Karpas-422 (cell line): ENCODE measurements around the gene GRWD1. TPM values are rescaled to one million over a fixed set of nuclear protein-coding genes. Genes with fewer than 3 reads are reported as not detected.

Source experiments
- DNase-seq: peaks from one replicate; pipeline ENCODE4 v3.0.0-alpha.2; 2015
- H2AFZ ChIP-seq: fragments of 200-600 bp; sonication (generic); 2 replicates; pipeline ENCODE4 v1.6.1; 2014; ENCODE audit warnings: antibody characterized with exemption, low read length, mixed read lengths
- H3K27ac ChIP-seq: fragments of 200-600 bp; sonication (generic); 2 replicates; pipeline ENCODE4 v1.5.1; 2014; ENCODE audit warnings: mild to moderate bottlenecking, low read length, moderate library complexity
- H3K27me3 ChIP-seq: fragments of 200-600 bp; sonication (generic); 2 replicates; pipeline ENCODE4 v1.6.1; 2014; ENCODE audit warnings: low read length, mixed read lengths
- H3K36me3 ChIP-seq: fragments of 200-600 bp; sonication (generic); 2 replicates; pipeline ENCODE4 v1.6.1; 2014; ENCODE audit warnings: low read length, mixed read lengths; ENCODE audit not compliant: insufficient read depth
- H3K4me1 ChIP-seq: fragments of 200-600 bp; sonication (generic); 2 replicates; pipeline ENCODE4 v1.6.1; 2014; ENCODE audit warnings: mild to moderate bottlenecking, low read length, mixed read lengths
- H3K4me2 ChIP-seq: fragments of 200-600 bp; sonication (generic); 2 replicates; pipeline ENCODE4 v1.6.1; 2014; ENCODE audit warnings: low read length, low read depth, mild to moderate bottlenecking; ENCODE audit not compliant: poor library complexity, severe bottlenecking
- H3K4me3 ChIP-seq: fragments of 200-600 bp; sonication (generic); 2 replicates; pipeline ENCODE4 v1.5.1; 2014; ENCODE audit warnings: mild to moderate bottlenecking, antibody characterized with exemption, low read length, mixed read lengths
- H3K79me2 ChIP-seq: fragments of 200-600 bp; sonication (generic); 2 replicates; pipeline ENCODE4 v1.6.1; 2014; ENCODE audit warnings: mild to moderate bottlenecking, low read length, mixed read lengths
- H3K9ac ChIP-seq: fragments of 200-600 bp; sonication (generic); 2 replicates; pipeline ENCODE4 v1.6.0; 2014; ENCODE audit warnings: low read length
- H3K9me2 ChIP-seq: fragments of 200-600 bp; sonication (generic), shearing (Covaris generic); replicated peaks from 2 replicates; pipeline ENCODE4 v1.6.0; 2014; ENCODE audit warnings: mild to moderate bottlenecking, low read length, moderate library complexity; ENCODE audit not compliant: insufficient read depth
- H3K9me3 ChIP-seq: fragments of 300-700, 200-600 bp; sonication (generic); 2 replicates; pipeline ENCODE4 v1.6.1; 2014; ENCODE audit warnings: low read length, mixed read lengths
- H4K20me1 ChIP-seq: fragments of 200-600 bp; sonication (generic); 2 replicates; pipeline ENCODE4 v1.6.1; 2014; ENCODE audit warnings: mild to moderate bottlenecking, antibody characterized with exemption, low read length, low read depth; ENCODE audit not compliant: insufficient read depth
- total RNA-seq: library from RNA; depleted of rRNA; stranded (reverse); fragments of >200 nt; shearing (Covaris generic); gene quantifications from 2 replicates; pipeline ENCODE4 v1.2.3, GENCODE V29; 2014; ENCODE audit warnings: low replicate concordance

The GRWD1 gene
- total RNA-seq, 1 experiment from 2014 or later = 15.9 TPM

DNA sequence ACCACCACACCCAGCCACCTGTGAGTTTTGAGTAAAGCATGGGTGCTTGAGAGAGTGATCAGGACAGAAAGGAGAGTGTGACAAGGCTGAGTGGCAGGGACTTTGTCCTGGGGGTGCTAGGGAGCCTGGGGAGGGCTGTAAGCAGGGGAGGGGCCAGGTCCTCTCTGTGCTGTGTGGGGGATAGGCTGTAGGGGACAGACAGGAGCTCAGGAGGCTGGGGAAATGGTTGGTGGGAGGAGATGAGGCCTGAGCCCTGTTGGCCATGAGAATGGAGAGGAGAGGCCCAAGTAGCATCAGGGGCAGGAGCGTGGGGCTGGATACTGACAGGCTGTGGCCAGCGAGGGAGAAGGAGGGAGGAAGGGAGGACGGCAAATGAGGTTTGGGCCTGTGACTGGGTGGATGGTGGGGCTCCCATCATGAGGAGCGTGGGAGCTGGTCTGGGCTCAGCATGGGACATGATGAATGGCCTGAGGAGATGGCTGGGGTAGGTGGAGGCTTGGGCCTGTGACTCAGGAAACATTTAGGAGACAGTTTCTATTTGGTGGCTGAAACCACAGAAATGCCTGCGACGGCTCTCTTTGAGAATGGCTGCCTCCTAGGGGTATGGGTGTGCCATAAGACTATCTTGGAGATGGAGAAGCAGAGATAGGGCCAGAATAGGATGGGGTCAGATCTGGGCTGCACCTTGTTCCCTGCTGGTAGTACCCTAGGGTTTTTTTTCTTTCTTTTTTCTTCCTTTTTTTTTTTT, 27.3 kb upstream of the GRWD1 start:
- no peaks in the 10 kb centered on the region for H3K27me3 ChIP-seq
- H2AFZ ChIP-seq = no peak overlapping the region
- DNase-seq = no peak
- no peak overlapping the region for H3K27ac ChIP-seq
- H3K4me3 ChIP-seq = no peak overlapping the region
- H3K9me3 ChIP-seq = no peaks in the 10 kb centered on the region
- no peak overlapping the region for H3K9ac ChIP-seq
- no peaks in the 10 kb centered on the region for H3K79me2 ChIP-seq
- H3K4me2 ChIP-seq = no peak overlapping the region
- no peaks in the 10 kb centered on the region for H3K4me1 ChIP-seq
- H4K20me1 ChIP-seq = no peaks in the 10 kb centered on the region
- no peaks in the 10 kb centered on the region for H3K9me2 ChIP-seq
- H3K36me3 ChIP-seq = no peaks in the 10 kb centered on the region

DNA sequence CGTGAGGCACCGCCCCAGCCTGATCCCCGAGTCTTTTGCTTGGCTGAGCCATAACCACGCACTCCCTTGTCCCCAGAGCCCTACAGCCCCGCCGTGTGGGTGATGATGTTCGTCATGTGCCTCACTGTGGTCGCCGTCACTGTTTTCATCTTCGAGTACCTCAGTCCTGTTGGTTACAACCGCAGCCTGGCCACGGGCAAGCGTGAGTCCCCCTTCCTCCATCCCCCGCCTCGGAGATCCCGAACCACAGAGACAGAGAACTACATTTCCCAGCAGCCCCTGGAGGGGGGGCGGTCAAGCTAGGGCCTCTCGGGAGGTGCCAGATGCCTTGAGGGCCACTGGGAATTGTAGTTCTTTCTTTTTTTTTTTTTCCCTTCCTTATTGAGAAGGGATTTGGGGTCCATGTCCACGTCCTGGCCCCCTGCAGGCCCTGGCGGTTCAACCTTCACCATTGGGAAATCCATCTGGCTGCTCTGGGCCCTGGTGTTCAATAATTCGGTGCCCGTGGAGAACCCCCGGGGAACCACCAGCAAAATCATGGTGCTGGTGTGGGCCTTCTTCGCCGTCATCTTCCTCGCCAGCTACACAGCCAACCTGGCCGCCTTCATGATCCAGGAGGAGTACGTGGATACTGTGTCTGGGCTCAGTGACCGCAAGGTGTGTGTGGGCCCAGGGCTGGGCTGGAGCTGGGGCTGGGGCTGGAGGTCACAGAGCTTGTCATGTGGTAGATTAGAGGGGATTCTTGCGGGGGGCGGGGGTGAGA, 26.4 kb upstream of the GRWD1 start:
- Histone ChIP-seq H3K27ac (no peak overlapping the region), H3K9me2 (no peaks in the 10 kb centered on the region), H3K4me2 (no peak overlapping the region), H3K79me2 (no peaks in the 10 kb centered on the region), H3K27me3 (no peaks in the 10 kb centered on the region), H3K4me3 (no peak overlapping the region), H3K4me1 (no peaks in the 10 kb centered on the region), H3K9ac (no peak overlapping the region), H3K36me3 (no peaks in the 10 kb centered on the region), H3K9me3 (no peaks in the 10 kb centered on the region), H2AFZ (no peak overlapping the region), H4K20me1 (no peaks in the 10 kb centered on the region)
- DNase-seq = peak; percentile 74

DNA sequence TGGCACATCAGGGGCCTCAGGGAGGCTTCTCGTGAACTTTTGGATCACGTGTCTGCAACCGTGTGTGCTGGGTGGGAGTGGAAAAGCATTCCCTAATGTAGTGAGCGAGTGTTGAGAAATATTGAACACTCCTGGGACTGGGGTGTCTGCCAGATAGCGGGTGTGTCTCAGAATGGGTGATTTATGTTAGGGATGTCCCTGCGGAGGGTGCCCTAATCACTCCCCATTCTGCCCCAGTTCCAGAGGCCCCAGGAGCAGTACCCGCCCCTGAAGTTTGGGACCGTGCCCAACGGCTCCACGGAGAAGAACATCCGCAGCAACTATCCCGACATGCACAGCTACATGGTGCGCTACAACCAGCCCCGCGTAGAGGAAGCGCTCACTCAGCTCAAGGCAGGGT, 24.2 kb upstream of the GRWD1 start:
- Histone ChIP-seq H3K4me1 (peaks cover 5% of the 10 kb centered on the region), H2AFZ (no peak overlapping the region), H3K27me3 (no peaks in the 10 kb centered on the region), H4K20me1 (no peaks in the 10 kb centered on the region), H3K27ac (no peak overlapping the region), H3K9me2 (no peaks in the 10 kb centered on the region), H3K9ac (no peak overlapping the region), H3K9me3 (no peaks in the 10 kb centered on the region), H3K79me2 (no peaks in the 10 kb centered on the region), H3K4me3 (no peak overlapping the region), H3K36me3 (no peaks in the 10 kb centered on the region), H3K4me2 (no peak overlapping the region)
- no peak for DNase-seq

DNA sequence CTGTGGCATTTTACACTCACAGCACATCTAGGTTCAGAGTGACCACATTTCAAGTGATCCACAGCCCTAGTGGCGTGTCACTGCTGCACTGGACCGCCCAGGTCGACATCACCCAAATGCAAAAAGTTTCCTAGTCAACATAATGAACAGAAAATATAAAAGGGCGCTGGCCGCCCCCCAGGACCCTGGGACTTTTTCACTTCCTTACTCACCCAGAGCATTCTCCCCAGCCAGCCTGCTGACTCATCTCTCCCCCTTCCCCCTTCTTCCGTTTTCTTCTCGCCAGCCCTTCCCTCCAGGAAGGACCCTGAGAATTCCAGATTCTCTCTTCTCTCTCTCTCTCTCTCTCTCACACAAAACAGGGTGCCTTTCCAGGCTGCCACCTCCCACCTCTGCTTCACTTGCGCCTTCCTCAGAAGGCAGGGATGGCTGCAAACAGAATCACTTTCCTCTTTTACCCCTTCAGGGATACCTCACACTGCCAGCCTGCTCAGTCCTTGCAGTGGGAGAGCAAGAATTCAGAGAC, 21.0 kb upstream of the GRWD1 start:
- no peaks in the 10 kb centered on the region for H3K36me3 ChIP-seq
- peaks cover 5% of the 10 kb centered on the region for H3K4me1 ChIP-seq
- H3K4me3 ChIP-seq = no peak overlapping the region
- H3K79me2 ChIP-seq = no peaks in the 10 kb centered on the region
- H3K4me2 ChIP-seq = no peak overlapping the region
- H3K27ac ChIP-seq = no peak overlapping the region
- H3K27me3 ChIP-seq = no peaks in the 10 kb centered on the region
- no peak overlapping the region; the same call in 1 of the 2 replicates for H3K9ac ChIP-seq
- no peak for DNase-seq
- no peaks in the 10 kb centered on the region for H3K9me2 ChIP-seq
- H3K9me3 ChIP-seq = no peaks in the 10 kb centered on the region
- H4K20me1 ChIP-seq = no peaks in the 10 kb centered on the region
- no peak overlapping the region for H2AFZ ChIP-seq

DNA sequence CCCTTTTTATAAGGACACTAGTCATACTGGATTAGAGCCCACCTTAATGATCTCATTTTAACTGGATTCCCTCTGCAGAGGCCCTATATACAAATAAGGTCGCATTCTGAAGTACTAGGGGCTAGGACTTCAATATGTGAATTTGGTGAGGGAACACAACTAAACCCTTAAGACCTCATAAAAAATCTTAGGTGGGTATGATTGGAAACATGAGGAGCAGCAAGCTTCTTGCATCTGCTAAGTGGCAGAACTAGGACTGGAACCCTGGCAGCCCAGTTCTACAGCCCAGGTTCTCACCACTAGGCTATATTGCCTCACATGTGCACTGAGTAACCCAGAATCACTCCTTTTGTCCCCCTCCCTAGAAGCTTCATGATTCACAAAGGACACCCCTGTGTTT, 17.1 kb upstream of the GRWD1 start:
- Histone ChIP-seq H3K4me2 (no peak overlapping the region), H3K4me3 (no peak overlapping the region), H3K27me3 (no peaks in the 10 kb centered on the region), H3K79me2 (no peaks in the 10 kb centered on the region), H3K36me3 (no peaks in the 10 kb centered on the region), H3K4me1 (peaks cover 5% of the 10 kb centered on the region), H3K27ac (no peak overlapping the region), H3K9ac (no peak overlapping the region), H3K9me3 (no peaks in the 10 kb centered on the region), H4K20me1 (no peaks in the 10 kb centered on the region), H3K9me2 (no peaks in the 10 kb centered on the region), H2AFZ (no peak overlapping the region)
- no peak for DNase-seq

DNA sequence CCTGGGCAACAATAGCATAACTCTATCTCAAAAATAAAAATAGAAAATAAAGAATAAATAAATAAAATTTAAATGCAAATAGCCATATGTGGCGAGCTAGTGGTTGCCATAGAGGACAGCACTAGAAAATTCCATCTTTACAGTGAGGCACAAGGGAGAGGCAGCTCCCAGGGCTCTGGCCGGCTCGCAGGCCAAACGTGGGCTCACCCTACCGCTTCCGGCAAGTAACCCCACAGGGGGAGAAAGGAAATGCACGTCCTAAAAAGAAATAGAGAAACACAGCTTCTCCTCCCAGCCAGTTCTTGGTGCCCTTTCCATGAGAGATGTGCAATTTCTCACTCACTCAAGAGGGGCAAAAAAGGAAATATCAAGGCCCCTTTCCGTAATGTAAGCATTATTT, 12.4 kb upstream of the GRWD1 start:
- Histone ChIP-seq H3K4me2 (no peak overlapping the region), H3K27me3 (no peaks in the 10 kb centered on the region), H3K79me2 (no peaks in the 10 kb centered on the region), H3K27ac (no peak overlapping the region), H3K36me3 (no peaks in the 10 kb centered on the region), H3K9ac (no peak overlapping the region), H3K4me3 (no peak overlapping the region), H3K9me2 (no peaks in the 10 kb centered on the region), H2AFZ (no peak overlapping the region), H4K20me1 (no peaks in the 10 kb centered on the region), H3K9me3 (no peaks in the 10 kb centered on the region), H3K4me1 (no peaks in the 10 kb centered on the region)
- no peak for DNase-seq

DNA sequence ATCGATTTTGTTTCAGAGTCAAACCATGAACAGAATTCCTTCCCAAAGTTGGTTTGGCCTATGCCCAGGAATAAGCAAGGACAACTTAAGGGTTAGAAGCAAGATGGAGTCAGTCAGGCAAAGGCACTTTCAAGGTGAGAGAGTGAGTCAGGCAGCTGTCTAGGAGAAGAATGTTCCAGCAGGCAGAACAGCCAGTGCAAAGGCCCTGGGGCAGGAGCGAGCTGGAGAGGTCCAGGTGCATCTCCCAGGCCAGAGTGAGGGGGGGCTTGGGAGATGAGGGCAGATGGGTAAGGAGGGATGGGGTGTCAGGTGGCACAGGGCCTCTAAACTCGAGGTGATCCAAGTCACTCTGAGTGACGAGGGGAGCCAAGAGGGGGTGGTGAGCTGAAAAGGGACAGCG, 9.2 kb upstream of the GRWD1 start:
- DNase-seq = no peak
- no peaks in the 10 kb centered on the region for H3K27me3 ChIP-seq
- H3K4me1 ChIP-seq = no peaks in the 10 kb centered on the region
- H3K36me3 ChIP-seq = no peaks in the 10 kb centered on the region
- no peak overlapping the region for H3K27ac ChIP-seq
- no peak overlapping the region for H3K4me2 ChIP-seq
- no peak overlapping the region for H2AFZ ChIP-seq
- H3K79me2 ChIP-seq = no peaks in the 10 kb centered on the region
- no peaks in the 10 kb centered on the region for H3K9me3 ChIP-seq
- no peak overlapping the region for H3K9ac ChIP-seq
- no peak overlapping the region for H3K4me3 ChIP-seq
- H4K20me1 ChIP-seq = no peaks in the 10 kb centered on the region
- H3K9me2 ChIP-seq = no peaks in the 10 kb centered on the region

DNA sequence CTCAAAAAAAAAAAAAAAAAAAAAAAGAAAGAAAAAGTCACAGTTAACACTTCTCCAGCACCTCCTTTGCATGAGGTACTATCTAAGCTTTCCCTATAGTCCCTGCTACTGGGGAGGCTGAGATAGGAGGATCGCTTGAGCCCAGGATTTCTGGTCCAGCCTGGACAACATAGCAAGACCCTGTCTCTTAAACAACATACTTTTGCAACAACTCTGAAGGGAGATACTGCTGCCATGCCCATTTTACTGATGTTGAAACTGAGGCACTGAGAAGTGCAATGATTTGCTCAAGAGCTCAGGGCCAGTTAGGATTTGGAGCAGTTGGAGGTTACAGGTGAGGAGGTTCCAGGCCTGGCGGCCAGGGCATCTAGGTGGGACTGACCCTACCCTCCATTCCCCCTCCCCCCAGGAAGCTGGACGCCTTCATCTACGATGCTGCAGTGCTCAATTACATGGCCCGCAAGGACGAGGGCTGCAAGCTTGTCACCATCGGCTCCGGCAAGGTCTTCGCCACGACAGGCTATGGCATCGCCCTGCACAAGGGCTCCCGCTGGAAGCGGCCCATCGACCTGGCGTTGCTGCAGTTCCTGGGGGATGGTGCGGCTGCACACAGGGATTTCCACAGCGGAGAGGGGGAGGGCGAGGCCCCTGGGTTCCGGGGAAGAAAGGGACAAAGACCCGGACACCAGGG, 4.3 kb upstream of the GRWD1 start:
- H3K9me3 ChIP-seq = no peaks in the 10 kb centered on the region
- H3K9me2 ChIP-seq = no peaks in the 10 kb centered on the region
- H2AFZ ChIP-seq = no peak overlapping the region
- peaks cover 16% of the 10 kb centered on the region for H3K4me1 ChIP-seq
- H3K27me3 ChIP-seq = no peaks in the 10 kb centered on the region
- no peaks in the 10 kb centered on the region for H3K36me3 ChIP-seq
- no peak overlapping the region for H3K4me2 ChIP-seq
- no peak overlapping the region for H3K4me3 ChIP-seq
- no peak for DNase-seq
- no peak overlapping the region for H3K27ac ChIP-seq
- no peak overlapping the region for H3K9ac ChIP-seq
- no peaks in the 10 kb centered on the region for H4K20me1 ChIP-seq
- peaks cover 7% of the 10 kb centered on the region for H3K79me2 ChIP-seq
